GM12878 (cell line): Measurements from ENCODE around the gene WDR48. TPM values are rescaled to one million over a fixed set of nuclear protein-coding genes. Genes with fewer than 3 reads are reported as not detected.

Experiments
- ATAC-seq: fragments of 200-7000 bp; cut with Tn5 transposase; 3 replicates; pipeline ENCODE4 v1.9.1; 2020; ENCODE audit warnings: mild to moderate bottlenecking, moderate library complexity
- BruUV-seq: library from RNA; stranded (reverse); fragments of 400-500 nt; replicated peaks from 2 replicates; lab custom pipeline; 2021; lab: Mats Ljungman, UMichigan
- CTCF ChIA-PET: fragments of 300-600 bp; sonication (Branson Sonifier 250); formaldehyde crosslinking; extraction: SDS; loops from one replicate; lab custom pipeline; 2021; ENCODE audit warnings: inconsistent platforms; lab: Yijun Ruan, JAX
- POLR2A ChIA-PET: fragments of 350-600 bp; formaldehyde crosslinking; extraction: SDS; loops from one replicate; lab custom pipeline; 2021; ENCODE audit warnings: inconsistent platforms; lab: Charles Lee
- RAD21 ChIA-PET: fragments of 300-600 bp; sonication (Branson Sonifier 250); formaldehyde crosslinking; loops from one replicate; lab custom pipeline; 2023; ENCODE audit warnings: antibody characterized with exemption; ENCODE audit not compliant: unreplicated experiment; lab: Charles Lee
- SMC1A ChIA-PET: fragments of 300-600 bp; sonication (Branson Sonifier 250); formaldehyde crosslinking; loops from one replicate; lab custom pipeline; 2023; ENCODE audit not compliant: unreplicated experiment, uncharacterized antibody; lab: Charles Lee
- DNase-seq: peaks from one replicate; pipeline ENCODE4 v3.0.0-alpha.2; 2011; ENCODE audit warnings: low read depth, low spot score
- FAIRE-seq: peaks from 3 replicates; lab custom pipeline; 2011; peaks lifted over from hg19 to GRCh38; lab: Jason Lieb, UNC
- H2AFZ ChIP-seq: 2 replicates; pipeline ENCODE4 v1.6.0; 2011; ENCODE audit warnings: low read depth, low read length, control low read depth; ENCODE audit not compliant: control insufficient read depth
- H3K27ac ChIP-seq: 2 replicates; pipeline ENCODE4 v1.5.1; 2011; ENCODE audit warnings: control low read depth; ENCODE audit not compliant: control insufficient read depth, insufficient read depth
- H3K27me3 ChIP-seq, 2 experiments: replicated peaks in 1 of 2; 2 replicates each; pipeline versions ENCODE4 v1.6.0 to v1.6.1; 2011; ENCODE audit warnings: low read length in 1 of 2; ENCODE audit not compliant: control insufficient read depth in 2 of 2, insufficient read depth in 2 of 2
- H3K36me3 ChIP-seq, 2 experiments: 2 replicates each; pipeline ENCODE4 v1.5.1; 2011; ENCODE audit warnings: low read length in 1 of 2; ENCODE audit not compliant: control insufficient read depth in 2 of 2, insufficient read depth in 2 of 2
- H3K4me1 ChIP-seq: 2 replicates; pipeline ENCODE4 v1.6.1; 2011; ENCODE audit warnings: mild to moderate bottlenecking, low read length, moderate library complexity, mixed read lengths; ENCODE audit not compliant: control insufficient read depth, insufficient read depth
- H3K4me2 ChIP-seq: 2 replicates; pipeline ENCODE4 v1.6.0; 2011; ENCODE audit warnings: control low read depth; ENCODE audit not compliant: control insufficient read depth, insufficient read depth
- H3K4me3 ChIP-seq: fragments of 200-600 bp; sonication (generic); 2 replicates; pipeline ENCODE4 v1.5.1; 2016
- H3K79me2 ChIP-seq: 2 replicates; pipeline ENCODE4 v1.6.0; 2011; ENCODE audit warnings: low read length; ENCODE audit not compliant: control insufficient read depth, insufficient read depth
- H3K9ac ChIP-seq: 2 replicates; pipeline ENCODE4 v1.8.0; 2011; ENCODE audit warnings: low read length, control low read depth, mixed read lengths; ENCODE audit not compliant: control insufficient read depth, insufficient read depth
- H3K9me3 ChIP-seq: replicated peaks from 3 replicates; pipeline ENCODE4 v1.5.1; 2011; ENCODE audit warnings: mild to moderate bottlenecking, low read length; ENCODE audit not compliant: control insufficient read depth, insufficient read depth
- H4K20me1 ChIP-seq: 2 replicates; pipeline ENCODE4 v1.6.0; 2011; ENCODE audit not compliant: control insufficient read depth, insufficient read depth
- CBX3 ChIP-seq: fragments of 200-600 bp; sonication (generic); IDR thresholded peaks from 2 replicates; pipeline ENCODE4 v1.6.1; 2016; ENCODE audit warnings: low read depth, borderline replicate concordance
- HDGF ChIP-seq: fragments of 450-650 bp; IDR thresholded peaks from 2 replicates; pipeline ENCODE4 v1.6.1; 2016; ENCODE audit warnings: antibody characterized with exemption
- POLR2A ChIP-seq: IDR thresholded peaks from 2 replicates; pipeline ENCODE4 v1.6.1; 2011; ENCODE audit warnings: low read depth, mild to moderate bottlenecking, low read length
- POLR2AphosphoS2 ChIP-seq: IDR thresholded peaks from 2 replicates; pipeline ENCODE4 v1.6.1; 2011; ENCODE audit warnings: low read depth, mild to moderate bottlenecking, low read length, improper control_type of control experiment, moderate library complexity
- SUZ12 ChIP-seq: fragments of 200-600 bp; sonication (generic); IDR thresholded peaks from one replicate; pipeline ENCODE4 v1.6.1; 2018; ENCODE audit warnings: antibody characterized with exemption, mild to moderate bottlenecking; ENCODE audit not compliant: unreplicated experiment
- WGBS: methylation state at CpG from one replicate; pipeline ENCODE4 v1.1.6; 2016; ENCODE audit warnings: low lambda C conversion rate; ENCODE audit not compliant: insufficient replicate concordance, insufficient coverage; ENCODE audit errors: missing lambda C conversion rate; 5-methylcytosine and 5-hydroxymethylcytosine counted together
- in situ Hi-C: fragments of 300-500 bp; cut with MboI; formaldehyde crosslinking; loops from 9 replicates; pipeline ENCODE4 v1.14.3; 2018; ENCODE audit warnings: mixed read lengths
- intact Hi-C: fragments of 100-400 bp; cut with micrococcal nuclease; formaldehyde crosslinking; loops from one replicate; pipeline ENCODE4 v1.14.2; 2022; ENCODE audit not compliant: unreplicated experiment
- polyA plus RNA-seq, 11 experiments: library from polyadenylated mRNA; depleted of rRNA in 4 of 11; unstranded in 6 of 11; stranded (reverse) in 5 of 11; fragments of >200 nt; fragmentation: Nextera tagmentation in 4 of 11; fragmentation: Illumina TruSeq in 1 of 11; extraction: Ambion mirVana in 4 of 11; extraction: Trizol in 1 of 11; gene quantifications; 1 replicate in 1 of 11; 2 replicates in 10 of 11; pipeline versions ENCODE4 v1.2.1 to v1.2.3, GENCODE V29; 2011 to 2016; ENCODE audit warnings: inconsistent platforms in 2 of 11, missing spikeins in 2 of 11, low read depth in 1 of 11
- total RNA-seq, 4 experiments: library from RNA; depleted of rRNA in 3 of 4; stranded (reverse); fragments of >200 nt in 3 of 4; fragmentation: Illumina TruSeq in 1 of 4; extraction: Trizol in 1 of 4; gene quantifications; 2 replicates each; pipeline versions ENCODE4 v1.2.1 to v1.2.3, GENCODE V29; 2013 to 2021

The WDR48 gene
- total and polyA plus RNA-seq, 10 of the 15 experiments (the other 5 are each of a cell fraction or from before 2014, with no cell fraction given), result 16.8 to 43.8 (median 29.0) TPM

DNA sequence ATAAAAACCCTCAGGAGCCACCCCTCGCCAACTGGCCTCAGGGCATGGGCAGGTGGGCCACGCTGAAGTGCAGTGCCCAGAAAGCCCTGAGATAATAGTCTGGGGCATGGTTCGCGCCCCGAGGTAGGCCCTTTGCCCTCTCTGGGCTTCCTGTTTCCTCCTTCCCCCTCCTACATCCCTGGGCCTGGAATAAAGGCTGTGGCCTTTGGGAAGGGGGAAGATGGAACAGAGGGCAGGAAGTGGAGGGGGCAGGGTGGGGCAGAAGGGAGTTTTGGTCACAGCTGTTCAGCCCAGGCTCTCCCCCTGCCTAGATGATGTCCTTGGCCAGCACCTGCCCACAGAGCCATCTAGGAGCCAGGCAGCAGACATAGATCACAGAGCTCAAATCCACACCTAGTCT is 90.3 kb downstream of the WDR48 start:
- in situ Hi-C loops (no loop called here), intact Hi-C loops (no loop called here)
- Histone ChIP-seq H3K36me3 (peaks cover 17 to 30% of the 10 kb centered on the region in 2 experiments), H3K9me3 (no peaks in the 10 kb centered on the region), H2AFZ (no peak overlapping the region), H3K4me2 (no peak overlapping the region), H3K4me3 (no peak overlapping the region), H3K27me3 (no peaks in the 10 kb centered on the region), H3K27ac (no peak overlapping the region), H3K4me1 (peaks cover 12% of the 10 kb centered on the region), H3K9ac (no peak overlapping the region), H3K79me2 (peaks cover 26% of the 10 kb centered on the region), H4K20me1 (no peaks in the 10 kb centered on the region; the same call in 1 of the 2 replicates)
- 89% methylated on average over 5 of the region's 5 CpGs for WGBS
- DNase-seq (no peak), ATAC-seq (no peak), FAIRE-seq (no peak)
- no TSS peak for BruUV-seq
- ChIA-PET SMC1A (interaction anchor here (1.1 kb wide), 1 partner anchor 20 kb away, joined by 3 read pairs; no protein-coding TSS in a partner anchor), CTCF (no interaction called here), POLR2A (interaction anchor here (0.6 kb wide), 2 partner anchors 53 to 87 kb away, joined by 3 read pairs; no protein-coding TSS in a partner anchor), RAD21 (no interaction called here)
- TF ChIP-seq POLR2A, result 0 out of 2 replicates have a peak, but pooled peaks have one; percentile 45
- TF ChIP-seq SUZ12, result no peak

DNA sequence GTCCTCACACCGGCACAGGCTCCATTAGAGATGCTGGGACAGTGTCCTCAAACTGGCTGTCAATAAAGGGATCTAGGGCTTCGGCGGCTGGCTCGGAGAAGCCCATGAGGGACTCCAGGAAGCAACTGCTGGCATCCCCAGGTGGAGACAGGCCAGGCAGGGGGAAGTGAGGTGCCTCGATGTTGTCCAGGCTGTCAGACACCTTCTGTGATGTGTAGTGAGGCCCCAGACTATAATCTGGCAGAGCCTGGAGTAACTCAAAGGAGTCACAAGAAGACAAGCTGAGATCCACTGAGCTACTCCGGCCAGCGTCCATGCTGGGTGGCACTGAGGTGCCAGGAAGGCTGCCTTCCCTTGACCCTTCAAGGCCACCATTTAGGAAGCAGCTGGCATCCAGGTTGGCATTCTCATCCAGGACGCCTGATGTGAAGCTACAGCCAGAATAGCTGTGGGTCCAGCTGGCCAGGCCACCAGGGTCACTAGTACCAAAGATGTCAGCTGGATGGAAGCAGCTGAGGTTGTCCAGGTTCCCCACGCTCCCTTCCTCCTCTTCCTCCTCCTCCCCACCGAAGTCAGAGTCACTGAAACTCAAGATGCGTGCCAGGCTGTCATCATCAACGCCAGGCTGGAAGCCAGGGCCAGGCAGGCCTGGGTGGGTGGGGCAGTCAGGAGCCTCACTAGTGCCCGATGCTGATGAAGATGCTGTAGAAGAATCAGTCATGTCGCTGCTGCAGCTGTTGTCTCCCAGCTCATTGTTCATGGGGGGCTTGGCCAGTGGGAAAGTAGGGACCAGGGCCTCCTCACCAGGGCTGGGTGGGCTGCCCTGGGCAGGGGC is 91.5 kb downstream of the WDR48 start:
- peaks cover 21% of the 10 kb centered on the region for H3K4me1 ChIP-seq
- intact Hi-C loops, result no loop called here
- BruUV-seq, result no TSS peak
- no peak for FAIRE-seq
- TF ChIP-seq CBX3 (no peak), POLR2AphosphoS2 (peak; percentile 56; the same call in 1 of the 2 replicates), HDGF (no peak)
- TF ChIP-seq, all 136 proteins: peak for 1
- no peak overlapping the region for H3K27ac ChIP-seq
- ChIA-PET RAD21 (no interaction called here), POLR2A (no interaction called here), CTCF (interaction anchor here (1.1 to 1.2 kb wide), 2 partner anchors 17 to 145 kb away, joined by 3 read pairs; no protein-coding TSS in a partner anchor), SMC1A (interaction anchor here (0.9 to 1.0 kb wide), 2 partner anchors 10 to 145 kb away, joined by 3 read pairs; no protein-coding TSS in a partner anchor)
- H3K9me3 ChIP-seq, result no peaks in the 10 kb centered on the region
- H4K20me1 ChIP-seq, result no peaks in the 10 kb centered on the region; the same call in 1 of the 2 replicates
- peaks cover 17 to 30% of the 10 kb centered on the region in 2 experiments for H3K36me3 ChIP-seq
- H3K79me2 ChIP-seq, result peaks cover 38% of the 10 kb centered on the region
- no peak overlapping the region for H3K9ac ChIP-seq
- ATAC-seq, result no peak
- no peak for DNase-seq
- no peak overlapping the region for H3K4me3 ChIP-seq
- H3K4me2 ChIP-seq, result no peak overlapping the region
- H3K27me3 ChIP-seq, result no peaks in the 10 kb centered on the region
- H2AFZ ChIP-seq, result no peak overlapping the region
- WGBS, result 79% methylated on average over 14 of the region's 14 CpGs
- in situ Hi-C loops, result no loop called here
